GM21786 (cell line): Measurements from ENCODE around the gene OR8S1.
"Not testable (repeated sequence)": the region's sequence is repeated elsewhere in the genome, so short reads cannot be mapped to it uniquely, and the experiment has no call there.

Source experiments
- ATAC-seq: cut with Tn5 transposase; IDR thresholded peaks from one replicate; pipeline ENCODE4 v1.9.1; 2021; ENCODE audit not compliant: unreplicated experiment

OR8S1 gene

GRCh38 chr12:48525332-48525731, at the start of gene OR8S1:
OR8S1 (plus strand) TSS chr12:48525632; CDS start chr12:48525632, 0 bp downstream.
- no peak for ATAC-seq

GRCh38 chr12:48482198-48482597, 43.2 kb upstream of the OR8S1 start, which contains the start of gene C12orf54:
C12orf54 (plus strand) TSS chr12:48482498; CDS start chr12:48483297, 799 bp downstream.
- ATAC-seq: no peak

- ATAC-seq: no peak
These were observed 42.5 kb upstream of the OR8S1 start for GRCh38 chr12:48482930-48483329.

DNA sequence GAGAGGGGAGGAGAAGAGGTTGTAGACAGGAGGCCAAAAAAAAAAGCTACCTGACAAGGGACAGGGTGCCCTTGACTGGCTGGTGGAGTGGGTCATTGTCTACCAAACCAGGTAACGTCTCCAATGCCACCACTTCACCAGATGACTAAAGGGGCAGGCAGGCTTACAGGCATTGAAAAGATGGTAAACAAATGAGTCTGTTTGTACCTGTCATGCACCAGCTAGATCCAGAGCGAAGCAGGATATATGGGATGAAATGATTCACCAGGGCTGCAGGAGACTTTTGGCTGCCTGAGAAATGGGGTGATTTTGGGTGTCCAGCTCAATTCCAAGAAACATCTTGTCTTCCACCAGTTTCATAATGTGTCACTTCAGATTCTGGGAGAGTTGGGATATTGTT, 39.2 kb upstream of the OR8S1 start:
- no peak for ATAC-seq

DNA sequence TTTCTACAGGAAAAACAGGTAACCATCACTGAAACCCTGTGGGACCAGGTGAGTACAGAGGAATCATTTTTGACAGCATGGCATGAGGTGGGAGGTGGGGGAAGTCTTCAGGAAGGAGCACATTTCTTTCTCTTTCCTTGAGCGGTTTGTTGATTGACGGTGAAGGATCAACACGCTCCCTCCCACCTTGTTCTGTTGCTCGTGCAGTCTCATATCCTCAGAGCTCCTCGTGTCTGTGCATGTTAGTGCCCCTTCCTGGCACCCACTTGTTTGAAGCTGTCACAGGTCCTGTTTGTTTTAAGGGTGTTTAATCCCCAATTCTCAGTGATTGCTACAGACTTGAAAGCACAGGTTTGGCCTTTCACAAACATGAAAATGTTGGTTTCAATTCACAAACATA, 38.8 kb upstream of the OR8S1 start:
- no peak for ATAC-seq

DNA sequence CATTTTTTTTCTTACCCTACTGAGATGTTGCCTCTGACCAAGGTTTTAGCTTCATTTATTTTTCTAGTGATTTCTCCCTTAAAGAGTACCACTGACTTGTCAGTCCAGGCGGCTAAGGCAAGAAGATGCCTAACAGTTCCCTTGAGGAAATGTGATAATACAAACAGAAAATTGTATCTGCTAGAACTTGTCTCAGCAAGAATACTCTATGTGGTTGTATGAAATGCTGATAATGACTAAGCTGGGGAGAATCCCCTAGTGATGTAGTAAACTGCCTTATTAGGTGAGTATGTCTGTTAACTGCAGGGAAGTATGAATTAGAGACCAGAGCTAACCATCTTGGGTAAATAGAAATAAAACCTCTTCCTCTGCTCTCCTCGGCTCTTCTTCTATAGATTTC, 36.4 kb upstream of the OR8S1 start:
- peak; percentile 99 for ATAC-seq

DNA sequence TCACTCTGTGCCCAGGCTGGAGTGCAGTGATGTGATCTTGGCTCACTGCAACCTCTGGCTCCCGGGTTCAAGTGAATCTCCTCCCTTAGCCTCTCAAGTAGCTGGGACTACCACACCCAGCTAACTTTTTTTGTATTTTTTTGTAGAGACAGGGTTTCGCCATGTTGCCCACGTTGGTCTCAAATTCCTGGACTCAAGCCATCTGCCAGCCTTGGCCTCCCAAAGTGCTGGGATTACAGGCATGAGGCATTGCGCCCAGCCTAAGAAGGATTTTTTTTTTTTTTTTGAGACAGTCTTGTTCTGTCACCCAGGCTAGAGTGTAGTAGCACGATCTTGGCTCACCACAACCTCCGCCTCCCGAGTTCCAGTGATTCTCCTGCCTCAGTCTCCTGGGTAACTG, 36.0 kb upstream of the OR8S1 start:
- ATAC-seq: not testable (repeated sequence)

DNA sequence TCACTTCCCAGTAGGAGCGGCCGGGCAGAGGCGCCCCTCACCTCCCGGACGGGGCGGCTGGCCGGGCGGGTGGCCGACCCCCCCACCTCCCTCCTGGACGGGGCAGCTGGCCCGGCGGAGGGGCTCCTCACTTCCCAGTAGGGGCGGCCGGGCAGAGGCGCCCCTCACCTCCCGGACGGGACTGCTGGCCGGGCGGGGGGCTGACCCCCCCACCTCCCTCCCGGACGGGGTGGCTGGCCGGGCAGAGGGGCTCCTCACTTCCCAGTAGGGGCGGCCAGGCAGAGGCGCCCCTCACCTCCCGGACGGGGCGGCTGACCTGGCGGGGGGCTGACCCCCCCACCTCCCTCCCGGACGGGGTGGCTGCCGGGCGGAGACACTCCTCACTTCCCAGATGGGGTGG, 25.2 kb upstream of the OR8S1 start:
- not testable (repeated sequence) for ATAC-seq

DNA sequence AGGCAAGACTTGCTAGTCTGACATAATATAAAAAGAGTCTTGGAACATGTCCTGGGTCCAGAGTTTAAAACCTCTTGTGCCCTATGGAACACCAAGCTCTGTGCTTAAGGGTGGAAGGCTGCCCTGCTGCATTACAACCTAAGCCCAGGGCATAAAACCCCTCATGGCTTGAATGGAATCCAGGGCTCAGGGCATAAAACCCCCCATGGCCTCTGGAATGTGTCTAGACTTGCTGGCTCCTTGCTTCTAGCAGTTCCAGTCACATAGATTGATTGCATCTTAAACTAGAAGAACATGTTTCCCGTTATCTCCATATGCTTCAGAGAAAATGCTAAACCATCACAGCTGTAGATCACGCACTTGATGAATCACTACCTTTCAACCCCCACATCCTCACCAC, 18.6 kb upstream of the OR8S1 start:
- ATAC-seq: not testable (repeated sequence)

- no peak for ATAC-seq
These were observed 16.4 kb upstream of the OR8S1 start for GRCh38 chr12:48508987-48509386.

GRCh38 chr12:48510111-48510510, 15.3 kb upstream of the OR8S1 start:
- ATAC-seq: no peak

DNA sequence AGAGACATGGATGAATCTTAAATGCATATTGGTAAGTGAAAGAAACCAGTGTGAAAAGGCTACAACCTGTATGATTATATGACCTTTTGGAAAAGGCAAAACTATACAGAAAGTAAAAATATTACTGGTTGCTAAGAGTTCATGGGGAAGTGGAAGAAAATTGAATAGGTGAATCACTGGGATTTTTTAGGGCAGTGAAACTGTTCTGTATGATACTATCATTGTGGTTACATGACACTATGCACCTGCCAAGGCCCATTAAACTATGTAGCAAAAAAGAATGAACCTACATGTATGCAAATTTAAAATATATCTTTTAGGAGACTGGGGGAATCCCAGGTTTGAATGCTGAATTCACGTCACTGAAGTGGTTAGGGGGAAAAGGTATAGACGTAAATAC, 12.6 kb upstream of the OR8S1 start:
- ATAC-seq: peak; percentile 86

GRCh38 chr12:48514728-48515127, 10.7 kb upstream of the OR8S1 start:
- no peak for ATAC-seq

- ATAC-seq: not testable (repeated sequence)
These were observed 5.1 kb upstream of the OR8S1 start for GRCh38 chr12:48520381-48520780.

DNA sequence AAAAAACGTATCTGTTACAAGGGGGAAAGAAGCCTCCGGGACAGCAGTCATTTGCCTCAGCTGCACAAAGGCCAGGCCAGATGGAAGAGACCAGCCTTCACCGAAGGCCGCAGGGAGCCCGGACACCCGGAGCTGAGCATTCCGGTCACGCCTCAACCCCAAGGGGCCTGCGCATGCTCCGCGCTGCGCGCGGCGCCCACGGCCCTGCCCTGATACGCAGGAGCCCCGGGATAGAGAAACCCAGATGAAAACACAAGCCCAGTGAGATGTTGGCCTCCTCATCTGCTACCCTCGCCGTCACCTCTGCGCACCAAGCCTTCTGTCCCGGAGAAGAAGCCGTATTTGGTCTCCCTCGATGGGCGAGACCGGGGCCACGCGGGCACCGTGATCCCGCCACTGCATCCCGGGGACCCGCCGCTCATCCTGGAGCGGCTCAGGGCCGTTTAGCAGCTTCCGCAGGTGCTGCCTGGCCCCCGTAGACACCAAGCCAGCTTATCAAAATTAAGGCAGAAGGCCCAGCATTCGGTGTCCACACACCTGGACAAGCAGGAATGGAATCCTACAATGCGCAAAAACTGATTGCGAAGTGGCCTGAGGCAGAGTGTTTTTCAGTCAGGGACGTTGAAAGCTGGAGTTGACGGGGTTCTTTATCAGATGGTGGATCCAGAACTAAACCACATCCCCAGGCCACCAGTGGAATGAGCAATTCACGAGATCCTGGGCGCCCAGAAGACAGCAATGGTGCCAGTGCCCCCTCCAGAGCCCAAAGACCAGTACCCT, 2.6 kb downstream of the OR8S1 start:
- ATAC-seq: no peak

DNA sequence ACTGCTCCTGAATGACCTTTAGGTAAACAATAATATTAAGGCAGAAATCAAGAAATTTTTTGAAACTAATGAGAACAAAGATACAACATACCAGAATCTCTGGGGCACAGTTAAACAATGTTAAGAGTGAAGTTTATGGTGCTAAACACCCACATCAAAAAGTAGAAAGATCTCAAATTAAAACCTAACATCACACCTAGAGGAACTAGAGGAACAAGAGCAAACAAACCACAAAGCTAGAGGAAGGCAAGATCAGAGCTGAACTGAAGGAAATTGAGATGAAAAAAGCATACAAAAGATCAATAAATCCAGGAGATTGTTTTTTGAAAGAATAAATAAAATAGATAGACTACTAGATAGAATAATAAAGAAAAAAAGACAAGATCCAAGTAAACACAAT, 7.2 kb downstream of the OR8S1 start:
- ATAC-seq: no peak

DNA sequence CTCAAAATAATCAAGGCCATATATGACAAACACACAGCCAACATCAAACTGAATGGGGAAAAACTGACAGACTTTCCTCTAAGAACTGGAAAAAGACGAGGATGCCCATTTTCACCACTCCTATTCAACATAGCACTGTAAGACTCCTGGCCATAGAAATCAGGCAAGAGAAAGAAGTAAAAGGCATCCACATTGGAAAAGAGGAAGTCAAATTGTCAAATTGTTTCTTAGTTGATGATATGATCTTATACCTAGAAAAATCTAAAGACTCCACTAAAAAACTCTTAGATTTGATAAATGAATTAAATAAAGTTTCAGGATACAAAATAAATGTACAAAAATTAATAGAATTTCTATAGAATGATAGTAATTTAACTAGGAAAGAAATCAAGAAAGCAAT, 11.2 kb downstream of the OR8S1 start:
- ATAC-seq: no peak

- ATAC-seq: no peak
These were observed 17.0 kb downstream of the OR8S1 start for GRCh38 chr12:48542300-48542928.

DNA sequence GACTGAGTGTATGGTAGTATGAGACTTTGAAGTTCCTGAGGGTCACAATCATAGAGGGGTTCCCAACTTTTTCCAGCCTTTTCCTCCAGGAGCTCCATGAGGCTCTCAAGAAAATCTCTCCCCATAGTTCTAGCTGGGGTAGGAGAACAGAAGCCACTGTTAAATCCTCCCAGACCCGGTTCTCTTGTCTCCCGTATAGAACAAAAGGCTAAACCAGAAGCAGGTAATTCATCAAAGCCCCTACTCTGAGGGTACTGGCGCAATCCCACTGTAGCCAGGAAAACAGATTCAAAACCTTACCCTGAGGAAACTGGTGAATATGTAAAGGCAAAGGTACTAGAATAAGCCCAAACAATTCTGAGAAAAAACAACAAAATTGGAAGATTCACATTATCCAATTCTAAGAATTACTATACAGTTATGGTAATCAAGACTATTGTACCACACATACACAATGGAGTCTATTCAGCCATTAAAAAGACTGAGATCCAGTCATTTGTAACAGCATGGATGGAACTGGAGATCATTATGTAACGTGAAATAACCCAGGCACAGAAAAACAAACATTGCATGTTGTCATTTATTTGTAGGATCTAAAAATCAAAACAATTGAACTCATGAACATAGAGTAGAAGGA, 20.5 kb downstream of the OR8S1 start:
- ATAC-seq: no peak

GRCh38 chr12:48547012-48547411, 21.6 kb downstream of the OR8S1 start:
- not testable (repeated sequence) for ATAC-seq

- ATAC-seq: not testable (repeated sequence)
These were observed 26.2 kb downstream of the OR8S1 start for GRCh38 chr12:48551636-48552035.
